Endothelial cell of umbilical vein (primary cell): ENCODE measurements around the gene S100A5. TPM values are rescaled to one million over a fixed set of nuclear protein-coding genes. Genes with fewer than 3 reads are reported as not detected.
A peak's percentile ranks its signal among the peaks of the same experiment; 100 is the strongest.

Source experiments
- BruUV-seq: library from RNA; stranded (reverse); fragments of 400-500 nt; replicated peaks from 2 replicates; lab custom pipeline; 2021; lab: Mats Ljungman, UMichigan
- CTCF ChIA-PET: fragments of 300-600, 350-600 bp; sonication (Branson Sonifier 250); formaldehyde crosslinking; loops from one replicate; lab custom pipeline; 2021; ENCODE audit warnings: antibody characterized with exemption, inconsistent platforms; lab: Charles Lee
- POLR2A ChIA-PET: fragments of 300-600, 350-600 bp; sonication (Branson Sonifier 250); formaldehyde crosslinking; loops from one replicate; lab custom pipeline; 2021; ENCODE audit warnings: antibody characterized with exemption, inconsistent platforms; lab: Charles Lee
- DNase-seq: peaks from one replicate; pipeline ENCODE4 v3.0.0-alpha.2; 2011; ENCODE audit warnings: low read depth, low spot score
- FAIRE-seq: peaks from 2 replicates; lab custom pipeline; 2011; peaks lifted over from hg19 to GRCh38; lab: Jason Lieb, UNC
- H2AFZ ChIP-seq: 2 replicates; pipeline ENCODE4 v1.6.0; 2012; ENCODE audit warnings: low read depth, low read length, control low read depth, inconsistent platforms
- H3K27ac ChIP-seq: 2 replicates; pipeline ENCODE4 v1.5.1; 2011; ENCODE audit warnings: low read depth, mild to moderate bottlenecking, control low read depth, low read length, moderate library complexity; ENCODE audit not compliant: insufficient read depth
- H3K27me3 ChIP-seq, 2 experiments: 2 replicates each; pipeline versions ENCODE4 v1.6.0 to v1.6.1; 2011; ENCODE audit warnings: low read length in 2 of 2, mixed read lengths in 1 of 2; ENCODE audit not compliant: control insufficient read depth in 2 of 2, insufficient read depth in 2 of 2
- H3K36me3 ChIP-seq, 2 experiments: 2 replicates in 1 of 2; 3 replicates in 1 of 2; pipeline ENCODE4 v1.5.1; 2011; ENCODE audit warnings: low read length in 2 of 2, mild to moderate bottlenecking in 1 of 2, moderate library complexity in 1 of 2; ENCODE audit not compliant: control insufficient read depth in 2 of 2, insufficient read depth in 2 of 2; ENCODE audit errors: extremely low read depth in 1 of 2
- H3K4me1 ChIP-seq: 3 replicates; pipeline ENCODE4 v1.5.1; 2011; ENCODE audit warnings: mild to moderate bottlenecking, low read length; ENCODE audit not compliant: control insufficient read depth, insufficient read depth; ENCODE audit errors: extremely low read depth
- H3K4me2 ChIP-seq: 2 replicates; pipeline ENCODE4 v1.6.1; 2011; ENCODE audit warnings: low read length, control low read depth, mixed read lengths; ENCODE audit not compliant: insufficient read depth
- H3K4me3 ChIP-seq, 3 experiments: fragments of 200-600 bp in 1 of 3; sonication (generic), shearing (Covaris generic) in 1 of 3; replicated peaks in 1 of 3; 2 replicates each; pipeline ENCODE4 v1.5.1; 2011 to 2016; ENCODE audit warnings: control low read depth in 3 of 3, low read length in 3 of 3, mild to moderate bottlenecking in 2 of 3, inconsistent platforms in 1 of 3, low read depth in 1 of 3, moderate library complexity in 1 of 3; ENCODE audit not compliant: insufficient read depth in 1 of 3
- H3K79me2 ChIP-seq: 2 replicates; pipeline ENCODE4 v1.6.0; 2012; ENCODE audit warnings: low read length, inconsistent platforms; ENCODE audit not compliant: control insufficient read depth, insufficient read depth
- H3K9ac ChIP-seq: replicated peaks from 2 replicates; pipeline ENCODE3; 2011; ENCODE audit warnings: low read length, control low read depth; ENCODE audit not compliant: insufficient read depth; ENCODE audit errors: extremely low read depth
- H3K9me1 ChIP-seq: replicated peaks from 3 replicates; pipeline ENCODE4 v1.6.0; 2011; ENCODE audit warnings: mild to moderate bottlenecking, low read length; ENCODE audit not compliant: control insufficient read depth, insufficient read depth; ENCODE audit errors: extremely low read depth
- H3K9me3 ChIP-seq: replicated peaks from 2 replicates; pipeline ENCODE4 v1.5.1; 2012; ENCODE audit warnings: low read length, inconsistent platforms; ENCODE audit not compliant: control insufficient read depth, insufficient read depth
- H4K20me1 ChIP-seq: replicated peaks from 2 replicates; pipeline ENCODE3; 2011; ENCODE audit warnings: mild to moderate bottlenecking, low read length; ENCODE audit not compliant: control insufficient read depth, insufficient read depth; ENCODE audit errors: extremely low read depth
- CTCF ChIP-seq, 2 donors: IDR thresholded peaks; 1 replicate in 1 of 2; 2 replicates in 1 of 2; pipeline ENCODE4 v1.5.1; 2011; ENCODE audit warnings: low read length in 2 of 2, mild to moderate bottlenecking in 2 of 2, moderate library complexity in 2 of 2, control low read depth in 1 of 2, inconsistent platforms in 1 of 2, low read depth in 1 of 2; ENCODE audit not compliant: insufficient read depth in 1 of 2; ENCODE audit errors: extremely low read depth in 1 of 2
- EZH2 ChIP-seq: IDR thresholded peaks from 2 replicates; pipeline ENCODE4 v1.6.1; 2012; ENCODE audit warnings: borderline replicate concordance, low read depth, mild to moderate bottlenecking, moderate library complexity, low read length, inconsistent platforms; ENCODE audit not compliant: severe bottlenecking
- FOS ChIP-seq: IDR thresholded peaks from 2 replicates; pipeline ENCODE4 v1.6.1; 2011; ENCODE audit warnings: mild to moderate bottlenecking, low read length, moderate library complexity, borderline replicate concordance; ENCODE audit not compliant: insufficient read depth
- GATA2 ChIP-seq: IDR thresholded peaks from 2 replicates; pipeline ENCODE4 v1.7.0; 2011; ENCODE audit warnings: low read depth, mild to moderate bottlenecking, moderate library complexity, mixed read lengths, low read length; ENCODE audit not compliant: insufficient read length, insufficient read depth
- JUN ChIP-seq: IDR thresholded peaks from 2 replicates; pipeline ENCODE4 v1.6.1; 2011; ENCODE audit warnings: borderline replicate concordance, low read depth; ENCODE audit not compliant: insufficient read length, insufficient read depth
- MAX ChIP-seq: IDR thresholded peaks from 2 replicates; pipeline ENCODE4 v1.6.1; 2011; ENCODE audit not compliant: insufficient read depth, insufficient read length
- MYC ChIP-seq: IDR thresholded peaks from one replicate; pipeline ENCODE4 v1.6.1; 2011; ENCODE audit warnings: mild to moderate bottlenecking, low read depth, low read length
- POLR2A ChIP-seq: IDR thresholded peaks from 2 replicates; pipeline ENCODE4 v1.6.1; 2012; ENCODE audit warnings: low read depth, mild to moderate bottlenecking, control low read depth, low read length
- POLR2AphosphoS5 ChIP-seq: IDR thresholded peaks from 2 replicates; pipeline ENCODE4 v1.6.1; 2012; ENCODE audit warnings: low read depth, mild to moderate bottlenecking, control low read depth, low read length, moderate library complexity; ENCODE audit not compliant: insufficient read depth
- dilution Hi-C: fragments of 300-500 bp; cut with MboI; formaldehyde crosslinking; loops from one replicate; pipeline ENCODE4 v1.15.0; 2019; ENCODE audit warnings: low sequenced_read_pairs; ENCODE audit not compliant: extremely low pct_ligation_motif_present
- intact Hi-C: fragments of 100-400 bp; cut with micrococcal nuclease; formaldehyde crosslinking; loops from one replicate; pipeline ENCODE4 v1.10.0; 2022
- polyA plus RNA-seq, 4 experiments: library from polyadenylated mRNA; depleted of rRNA in 3 of 4; stranded (reverse) in 3 of 4; unstranded in 1 of 4; fragments of >200 nt; gene quantifications; 2 replicates each; pipeline versions ENCODE4 v1.2.1 to v1.2.3, GENCODE V29; 2011 to 2012; ENCODE audit warnings: missing spikeins in 1 of 4
- total RNA-seq: library from RNA; stranded (reverse); gene quantifications from 2 replicates; pipeline ENCODE4 v1.2.3, GENCODE V29; 2021

The S100A5 gene
- total and polyA plus RNA-seq, 2 donors (not counting 3 experiments of a cell fraction or from before 2014, with no cell fraction given), result not detected

GRCh38 chr1:153545067-153546055 is 4.6 kb upstream of the S100A5 start, which contains the start of gene S100A4:
S100A4 (minus strand) TSS chr1:153545806; CDS start chr1:153544794, 1,012 bp downstream.
- dilution Hi-C loops, result no loop called here
- FAIRE-seq, result peak; percentile 97
- no peaks in the 10 kb centered on the region for H4K20me1 ChIP-seq
- no peak within 1 kb of the TSS for H3K9ac ChIP-seq
- H3K9me1 ChIP-seq, result no peaks in the 10 kb centered on the region
- no TSS peak for BruUV-seq
- peak within 1 kb of the TSS; percentile 46 for H2AFZ ChIP-seq
- peak; percentile 91 for DNase-seq
- ChIA-PET POLR2A (interaction anchor here (0.6 to 1.9 kb wide), 4 partner anchors 10 to 182 kb away, joined by 3 to 6 read pairs (median 4); partner anchors contain the start of genes INTS3 and S100A6), CTCF (interaction anchor here (0.9 to 2.5 kb wide), 7 partner anchors 9 to 35 kb away, joined by 3 to 11 read pairs (median 6); partner anchors contain the start of gene S100A6)
- H3K36me3 ChIP-seq, result no peaks in the 10 kb centered on the region
- peaks cover 21% of the 10 kb centered on the region for H3K4me1 ChIP-seq
- H3K27me3 ChIP-seq, result no peaks in the 10 kb centered on the region
- no peaks in the 10 kb centered on the region for H3K9me3 ChIP-seq
- H3K79me2 ChIP-seq, result no peaks in the 10 kb centered on the region
- intact Hi-C loops, result no loop called here
- no peak within 1 kb of the TSS for H3K4me2 ChIP-seq
- H3K27ac ChIP-seq, result no peak within 1 kb of the TSS
- no peak within 1 kb of the TSS for H3K4me3 ChIP-seq
- TF ChIP-seq GATA2 (no peak), MAX (no peak), POLR2AphosphoS5 (no peak), MYC (no peak), POLR2A (no peak), FOS (no peak), CTCF (IDR thresholded peaks at IDR 0.05; ENCODE audit: extremely low read depth in 1 of 2, insufficient read depth in 1 of 2, low read depth in 1 of 2, low read length in 2 of 2) (no peak), EZH2 (no peak), JUN (no peak)
